ENCODE data around the gene HMGN5.

DNA sequence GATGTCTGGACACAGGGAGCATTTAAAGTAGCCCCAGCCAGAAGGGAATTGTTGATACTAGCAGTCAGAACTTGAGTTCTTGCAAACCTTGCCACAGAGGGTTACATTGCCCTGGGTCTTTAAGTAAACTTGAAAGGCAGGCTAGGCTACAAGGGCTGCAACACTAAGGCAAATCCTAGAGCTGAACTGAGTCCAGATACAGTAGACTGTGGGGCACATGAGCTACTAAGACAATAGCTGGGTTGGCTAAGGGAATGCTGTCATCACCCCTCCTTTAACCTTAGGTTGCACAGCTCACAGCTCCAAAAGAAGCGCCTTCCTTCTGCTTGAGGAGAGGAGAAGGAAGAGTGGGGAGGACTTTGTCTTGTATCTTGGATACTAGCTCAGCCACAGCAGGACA is 35.8 kb upstream of the HMGN5 start:
- TF ChIP-seq CTCF (IDR thresholded peaks at IDR 0.05), result no peak
- no peak for TF ChIP-seq POLR2A (IDR thresholded peaks at IDR 0.05)
- TF ChIP-seq EP300 (IDR thresholded peaks at IDR 0.05), result no peak

Measured in tibial nerve (tissue), 4 donors.